Left lung (tissue), 10 donors: ENCODE measurements around the gene P3H2. TPM values are rescaled to one million over a fixed set of nuclear protein-coding genes. Genes with fewer than 3 reads are reported as not detected.
"Not testable (repeated sequence)": the region's sequence is repeated elsewhere in the genome, so short reads cannot be mapped to it uniquely, and the experiment has no call there.

Experiments
- ATAC-seq: fragments of 200-7000 bp; cut with Tn5 transposase; one replicate; pipeline ENCODE4 v1.9.1; 2020; ENCODE audit warnings: moderate library complexity
- DNase-seq, 4 donors: peaks; one replicate each; pipeline ENCODE4 v3.0.0-alpha.2; 2013 to 2020
- H3K27ac ChIP-seq, 2 donors: fragments of 200-600 bp; sonication (generic) in 1 of 2; one replicate each; pipeline versions ENCODE4 v1.5.0 to v1.8.0; 2020 to 2021
- H3K27me3 ChIP-seq, 2 donors: fragments of 200-600 bp; sonication (generic) in 1 of 2; one replicate each; pipeline versions ENCODE4 v1.5.0 to v1.8.0; 2020 to 2021
- H3K36me3 ChIP-seq, 2 donors: fragments of 200-600 bp; sonication (generic) in 1 of 2; one replicate each; pipeline versions ENCODE4 v1.5.0 to v1.8.0; 2020 to 2021
- H3K4me1 ChIP-seq, 2 donors: fragments of 200-600 bp; one replicate each; pipeline ENCODE4 v1.8.0; 2021
- H3K4me3 ChIP-seq, 2 donors: fragments of 200-600 bp; sonication (generic) in 1 of 2; one replicate each; pipeline versions ENCODE4 v1.5.0 to v1.8.0; 2020 to 2021; ENCODE audit warnings: mild to moderate bottlenecking in 1 of 2
- H3K9me3 ChIP-seq, 2 donors: fragments of 200-600 bp; sonication (generic) in 1 of 2; one replicate each; pipeline versions ENCODE4 v1.5.0 to v1.8.0; 2020 to 2021
- CTCF ChIP-seq, 2 donors: fragments of 200-600 bp; sonication (generic) in 1 of 2; IDR thresholded peaks; one replicate each; pipeline versions ENCODE4 v1.5.0 to v1.8.0; 2021; ENCODE audit warnings: antibody characterized with exemption in 2 of 2
- intact Hi-C, 2 donors: fragments of 100-400 bp; cut with DNase I; formaldehyde crosslinking; loops; one replicate each; pipeline versions ENCODE4 v1.11.2 to v1.14.2; 2022
- polyA plus RNA-seq, 6 donors: library from polyadenylated mRNA; unstranded; fragments of 120-200 nt; gene quantifications; one replicate each; pipeline ENCODE4 v1.2.1, GENCODE V29; 2013; ENCODE audit not compliant: insufficient read length in 6 of 6
- total RNA-seq, 2 donors: library from RNA; stranded (reverse); fragmentation: NEBNext Ultra II Directional; extraction: Animal tissue kit (Norgen Biotek cat#: 25700); gene quantifications; one replicate each; pipeline ENCODE4 v1.2.1, GENCODE V29; 2021
- donor health status: DM: no; HTN: yes; CAD: no.
- donor health status: DM: no; HTN: no; CAD: no.

Gene P3H2
- total and polyA plus RNA-seq, 8 donors: 29.1 to 50.7 (median 36.1) TPM

- Histone ChIP-seq H3K27me3 (peaks cover 0 to 7% of the 10 kb centered on the region in 2 donors), H3K9me3 (no peaks in the 10 kb centered on the region), H3K27ac (no peak overlapping the region), H3K36me3 (no peaks in the 10 kb centered on the region), H3K4me1 (peaks cover 0 to 4% of the 10 kb centered on the region in 2 donors), H3K4me3 (no peak overlapping the region)
- DNase-seq (no peak), ATAC-seq (no peak)
- no peak for TF ChIP-seq CTCF (IDR thresholded peaks at IDR 0.05)
- intact Hi-C loops: loop anchor here in 1 of 2 donors (5.0 to 10.0 kb wide), 2 partner anchors 238 to 360 kb away; partner anchors contain the start of gene CLDN1
These were observed 155.9 kb downstream of the P3H2 start for GRCh38 chr3:189964623-189965332.

- no peak for ATAC-seq
- peaks cover 0 to 7% of the 10 kb centered on the region in 2 donors for H3K27me3 ChIP-seq
- H3K36me3 ChIP-seq: no peaks in the 10 kb centered on the region
- intact Hi-C loops: loop anchor here in 1 of 2 donors (5.0 to 10.0 kb wide), 2 partner anchors 240 to 362 kb away; partner anchors contain the start of gene CLDN1
- H3K9me3 ChIP-seq: no peaks in the 10 kb centered on the region
- H3K4me1 ChIP-seq: peaks cover 0 to 4% of the 10 kb centered on the region in 2 donors
- TF ChIP-seq CTCF (IDR thresholded peaks at IDR 0.05): no peak
- no peak for DNase-seq
- no peak overlapping the region for H3K4me3 ChIP-seq
- H3K27ac ChIP-seq: no peak overlapping the region
These were observed 158.2 kb downstream of the P3H2 start for GRCh38 chr3:189962466-189962865.

GRCh38 chr3:189961522-189962161 is 159.1 kb downstream of the P3H2 start:
- H3K4me3 ChIP-seq: no peak overlapping the region
- no peaks in the 10 kb centered on the region for H3K9me3 ChIP-seq
- peak; percentile 79 to 89 for TF ChIP-seq CTCF (IDR thresholded peaks at IDR 0.05)
- peak in 3 of 4 donors; percentile 58 to 71 (median 60) for DNase-seq
- peaks cover 0 to 4% of the 10 kb centered on the region in 2 donors for H3K4me1 ChIP-seq
- no peaks in the 10 kb centered on the region for H3K36me3 ChIP-seq
- H3K27ac ChIP-seq: no peak overlapping the region
- H3K27me3 ChIP-seq: peaks cover 0 to 7% of the 10 kb centered on the region in 2 donors
- peak; percentile 93 for ATAC-seq
- intact Hi-C loops: loop anchor here in 1 of 2 donors (5.0 to 10.0 kb wide), 2 partner anchors 241 to 363 kb away; partner anchors contain the start of gene CLDN1

GRCh38 chr3:189961086-189961485 is 159.6 kb downstream of the P3H2 start:
- DNase-seq, ATAC-seq, H3K4me3 ChIP-seq, H3K9me3 ChIP-seq, H3K27ac ChIP-seq, H3K36me3 ChIP-seq, H3K4me1 ChIP-seq, H3K27me3 ChIP-seq: not testable (repeated sequence)
- intact Hi-C loops: loop anchor here in 1 of 2 donors (5.0 to 10.0 kb wide), 2 partner anchors 241 to 364 kb away; partner anchors contain the start of gene CLDN1

GRCh38 chr3:189954733-189955665 is 165.7 kb downstream of the P3H2 start:
- H3K4me1 ChIP-seq: no peaks in the 10 kb centered on the region
- intact Hi-C loops: no loop called here
- H3K4me3 ChIP-seq: no peak overlapping the region
- no peak overlapping the region for H3K27ac ChIP-seq
- no peaks in the 10 kb centered on the region for H3K27me3 ChIP-seq
- DNase-seq (no peak), ATAC-seq (peak; percentile 48)
- H3K9me3 ChIP-seq: no peaks in the 10 kb centered on the region
- H3K36me3 ChIP-seq: no peaks in the 10 kb centered on the region
- TF ChIP-seq CTCF (IDR thresholded peaks at IDR 0.05): no peak
